Calu3 (cell line): ENCODE results near the gene RPTOR. TPM values are rescaled to one million over a fixed set of nuclear protein-coding genes. Genes with fewer than 3 reads are reported as not detected.

Experiments
- BruUV-seq: library from RNA; stranded (reverse); fragments of 400-500 nt; replicated peaks from 2 replicates; lab custom pipeline; 2021; lab: Mats Ljungman, UMichigan
- CTCF ChIA-PET: fragments of 300-600 bp; sonication (Branson Sonifier 250); formaldehyde crosslinking; loops from one replicate; lab custom pipeline; 2022; ENCODE audit warnings: antibody characterized with exemption; lab: Charles Lee
- DNase-seq: peaks from one replicate; pipeline ENCODE4 v3.0.0; 2022
- H3K27ac Mint-ChIP-seq: one replicate; pipeline ENCODE4 v1.8.0; 2022; ENCODE audit warnings: mixed read lengths; ENCODE audit not compliant: unreplicated experiment
- H3K27me3 Mint-ChIP-seq: one replicate; pipeline ENCODE4 v1.8.0; 2022; ENCODE audit warnings: mixed read lengths; ENCODE audit not compliant: unreplicated experiment
- H3K36me3 Mint-ChIP-seq: one replicate; pipeline ENCODE4 v1.8.0; 2022; ENCODE audit warnings: mild to moderate bottlenecking, moderate library complexity, mixed read lengths; ENCODE audit not compliant: insufficient read depth, unreplicated experiment
- H3K4me1 Mint-ChIP-seq: one replicate; pipeline ENCODE4 v1.8.0; 2022; ENCODE audit warnings: mild to moderate bottlenecking, low read depth, mixed read lengths; ENCODE audit not compliant: unreplicated experiment
- H3K4me3 Mint-ChIP-seq: one replicate; pipeline ENCODE4 v1.8.0; 2022; ENCODE audit warnings: mild to moderate bottlenecking, low read depth, moderate library complexity, mixed read lengths; ENCODE audit not compliant: unreplicated experiment
- H3K9me3 Mint-ChIP-seq: one replicate; pipeline ENCODE4 v1.8.0; 2022; ENCODE audit warnings: low read depth, mixed read lengths; ENCODE audit not compliant: unreplicated experiment
- CTCF ChIP-seq: fragments of 200-600 bp; IDR thresholded peaks from one replicate; pipeline ENCODE4 v1.8.0; 2022; ENCODE audit warnings: antibody characterized with exemption; ENCODE audit not compliant: unreplicated experiment
- intact Hi-C: fragments of 100-400 bp; cut with micrococcal nuclease; formaldehyde crosslinking; loops from one replicate; pipeline ENCODE4 v1.10.0; 2022; ENCODE audit not compliant: unreplicated experiment
- total RNA-seq: library from RNA; stranded (reverse); gene quantifications from 2 replicates; pipeline ENCODE4 v1.2.3, GENCODE V29; 2022

The RPTOR gene
- total RNA-seq, 1 experiment from 2014 or later = 41.8 TPM

- intact Hi-C loops = no loop called here
- no peaks in the 10 kb centered on the region for H3K9me3 Mint-ChIP-seq
- TF ChIP-seq CTCF = no peak
- no peaks in the 10 kb centered on the region for H3K27me3 Mint-ChIP-seq
- H3K27ac Mint-ChIP-seq = no peak overlapping the region
- no peak for DNase-seq
- CTCF ChIA-PET = interaction anchor here (0.6 to 0.7 kb wide), 2 partner anchors 10 to 1953 kb away, joined by 3 read pairs; no protein-coding TSS in a partner anchor
- H3K4me3 Mint-ChIP-seq = no peak overlapping the region
- BruUV-seq = no TSS peak
- H3K36me3 Mint-ChIP-seq = peaks cover 8% of the 10 kb centered on the region
- no peaks in the 10 kb centered on the region for H3K4me1 Mint-ChIP-seq
Measured at GRCh38 chr17:80755650-80756405, 211.2 kb downstream of the RPTOR start.

GRCh38 chr17:80758481-80759376 lies 214.1 kb downstream of the RPTOR start:
- no peaks in the 10 kb centered on the region for H3K9me3 Mint-ChIP-seq
- no peaks in the 10 kb centered on the region for H3K27me3 Mint-ChIP-seq
- no peak overlapping the region for H3K27ac Mint-ChIP-seq
- BruUV-seq = no TSS peak
- H3K4me3 Mint-ChIP-seq = no peak overlapping the region
- peaks cover 7% of the 10 kb centered on the region for H3K36me3 Mint-ChIP-seq
- CTCF ChIA-PET = interaction anchor here (0.8 kb wide), 1 partner anchor 12 kb away, joined by 3 read pairs; no protein-coding TSS in a partner anchor
- intact Hi-C loops = no loop called here
- H3K4me1 Mint-ChIP-seq = peaks cover 20% of the 10 kb centered on the region
- no peak for TF ChIP-seq CTCF
- DNase-seq = no peak

- no peak for TF ChIP-seq CTCF
- H3K9me3 Mint-ChIP-seq = no peaks in the 10 kb centered on the region
- BruUV-seq = no TSS peak
- peaks cover 20% of the 10 kb centered on the region for H3K4me1 Mint-ChIP-seq
- no peak overlapping the region for H3K27ac Mint-ChIP-seq
- peaks cover 1% of the 10 kb centered on the region for H3K36me3 Mint-ChIP-seq
- DNase-seq = no peak
- no peak overlapping the region for H3K4me3 Mint-ChIP-seq
- CTCF ChIA-PET = no interaction called here
- intact Hi-C loops = no loop called here
- H3K27me3 Mint-ChIP-seq = no peaks in the 10 kb centered on the region
Measured at GRCh38 chr17:80759377-80759673, 214.7 kb downstream of the RPTOR start.

- peaks cover 20% of the 10 kb centered on the region for H3K4me1 Mint-ChIP-seq
- no peaks in the 10 kb centered on the region for H3K36me3 Mint-ChIP-seq
- no peak overlapping the region for H3K4me3 Mint-ChIP-seq
- DNase-seq = peak; percentile 54
- TF ChIP-seq CTCF = no peak
- intact Hi-C loops = no loop called here
- no peaks in the 10 kb centered on the region for H3K27me3 Mint-ChIP-seq
- no peaks in the 10 kb centered on the region for H3K9me3 Mint-ChIP-seq
- BruUV-seq = no TSS peak
- CTCF ChIA-PET = no interaction called here
- no peak overlapping the region for H3K27ac Mint-ChIP-seq
Measured at GRCh38 chr17:80760511-80760911, 215.9 kb downstream of the RPTOR start.
